Measurements from ENCODE around the gene LOXHD1. TPM values are rescaled to one million over a fixed set of nuclear protein-coding genes. Genes with fewer than 3 reads are reported as not detected.

LOXHD1 gene
- total RNA-seq, 1 donor from 2014 or later = 0.62 TPM

- intact Hi-C loops (cut with DNase I) = no loop called here
- DNase-seq (no peak), ATAC-seq (ENCODE audit: poor library complexity) (no peak)
These were observed 186.3 kb downstream of the LOXHD1 start for GRCh38 chr18:46470714-46471113.

- DNase-seq = no peak
- no peak for ATAC-seq (ENCODE audit: poor library complexity)
- intact Hi-C loops (cut with DNase I) = no loop called here
These were observed 187.7 kb downstream of the LOXHD1 start for GRCh38 chr18:46469186-46469915.

DNA sequence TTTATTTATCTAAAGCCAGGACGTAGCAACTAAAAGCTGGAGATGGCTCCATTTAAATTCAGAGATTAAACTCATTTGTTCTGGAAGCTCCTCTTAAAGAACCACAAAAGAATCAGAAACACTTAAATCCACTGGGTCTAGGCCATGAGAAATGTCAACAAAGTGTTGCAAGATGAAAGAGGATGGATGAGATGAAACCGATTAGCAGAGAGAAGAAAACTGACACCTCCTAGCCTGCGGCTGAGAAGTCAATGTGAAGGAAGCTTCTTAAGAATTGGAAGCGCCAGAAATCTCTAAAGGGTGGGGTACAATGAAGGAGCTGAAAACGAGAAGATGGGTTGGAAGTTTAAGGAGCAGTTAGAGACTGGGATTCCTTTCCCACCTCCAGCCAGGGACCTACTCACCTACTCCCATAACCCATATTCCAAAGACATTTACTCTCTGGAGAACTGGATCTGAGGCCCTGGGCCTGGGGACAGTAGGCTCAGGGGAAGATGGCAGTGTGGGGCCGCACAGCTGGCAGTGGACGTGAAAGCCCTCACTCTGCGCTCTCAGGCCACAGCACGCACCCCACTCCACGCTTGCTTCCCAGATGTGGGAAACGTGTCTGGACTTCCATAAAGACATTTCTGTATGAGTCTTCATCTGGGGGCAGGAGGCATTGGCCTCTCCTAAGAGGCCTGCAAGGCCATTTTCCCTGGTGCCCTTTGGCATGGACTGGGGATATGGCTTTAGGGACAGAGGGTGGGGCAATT lies 188.4 kb downstream of the LOXHD1 start:
- no peak for DNase-seq
- no peak for ATAC-seq (ENCODE audit: poor library complexity)
- intact Hi-C loops (cut with DNase I) = no loop called here

DNA sequence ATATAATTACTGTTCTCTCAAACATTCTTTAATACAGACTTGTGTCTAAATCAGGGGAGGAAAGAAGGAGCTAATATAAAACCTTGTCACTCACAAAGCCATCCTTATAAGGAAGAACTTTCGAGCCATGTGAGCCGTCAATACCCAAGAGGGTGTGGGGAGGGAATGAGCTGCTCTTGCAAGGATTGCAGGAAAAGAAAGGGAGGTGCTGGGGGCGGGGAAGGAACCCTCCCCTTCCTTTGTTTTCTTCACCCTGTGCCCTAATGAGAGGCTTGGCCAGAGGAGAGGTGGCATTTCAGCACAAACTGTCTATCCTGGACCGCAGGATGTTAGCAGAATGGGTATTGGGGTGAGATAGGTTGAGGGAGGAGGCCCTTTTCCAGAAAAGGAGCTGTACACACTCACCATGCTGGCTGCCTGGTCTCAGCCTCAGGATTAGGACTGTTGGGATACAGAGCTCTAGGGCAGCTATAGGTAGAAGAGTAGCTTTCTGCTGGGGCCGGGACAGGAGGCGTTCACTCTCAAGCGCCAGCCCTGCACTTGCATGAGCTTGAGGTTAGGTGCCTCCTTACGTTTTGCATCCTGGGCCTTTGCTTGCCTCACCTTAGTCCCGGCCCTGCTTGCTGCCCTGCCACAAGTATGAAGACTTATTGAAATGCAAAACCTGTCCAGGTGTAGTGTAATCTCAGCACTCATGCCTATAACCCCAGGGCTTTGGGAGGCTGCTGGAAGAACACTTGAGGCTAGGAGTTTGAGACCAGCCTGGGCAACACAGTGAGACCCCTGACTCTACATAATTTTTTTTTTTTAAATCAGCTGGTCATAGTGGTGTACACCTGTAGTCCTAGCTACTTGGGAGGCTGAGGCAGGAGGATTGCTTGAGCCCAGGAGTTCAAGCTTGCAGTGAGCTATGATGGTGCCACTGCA lies 190.5 kb downstream of the LOXHD1 start:
- DNase-seq = no peak
- intact Hi-C loops (cut with DNase I) = no loop called here
- no peak for ATAC-seq (ENCODE audit: poor library complexity)

DNA sequence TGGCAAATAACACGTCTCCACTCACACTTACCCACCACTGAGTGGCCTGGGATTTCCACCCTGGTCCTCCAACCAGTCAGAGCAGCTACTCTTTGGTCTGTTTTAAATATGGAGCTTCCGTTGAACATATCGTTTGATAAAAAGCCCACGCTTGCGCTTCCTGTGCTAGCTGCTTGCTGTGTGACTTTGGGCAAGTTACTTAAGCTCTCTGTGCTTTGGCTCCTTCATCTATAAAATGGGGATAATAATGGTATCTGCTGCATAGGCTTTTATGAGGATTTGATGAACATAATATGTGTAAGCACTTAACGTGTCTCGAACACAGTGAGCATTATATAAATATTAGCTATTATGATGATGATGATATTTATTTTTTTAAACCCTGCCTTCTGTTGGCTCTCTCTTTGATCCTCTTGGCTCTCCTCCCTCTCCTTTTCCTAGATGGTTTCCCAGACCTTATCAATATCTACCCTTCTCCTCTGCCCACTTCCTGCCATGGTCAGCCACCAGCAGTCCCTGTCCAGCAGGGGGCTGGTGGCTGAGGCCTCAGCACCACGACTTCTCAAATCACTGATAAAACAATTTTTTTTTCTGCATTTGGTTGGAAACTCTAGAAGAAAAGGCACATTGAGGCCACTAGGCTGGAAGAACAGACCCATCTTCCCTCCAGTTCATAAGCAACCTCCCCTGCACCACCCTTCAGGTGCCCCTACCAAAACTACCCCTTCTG lies 191.9 kb downstream of the LOXHD1 start:
- ATAC-seq (ENCODE audit: poor library complexity) = no peak
- DNase-seq = no peak
- intact Hi-C loops (cut with DNase I) = no loop called here

- DNase-seq (no peak), ATAC-seq (ENCODE audit: poor library complexity) (no peak)
- intact Hi-C loops (cut with DNase I) = no loop called here
These were observed 194.5 kb downstream of the LOXHD1 start for GRCh38 chr18:46462523-46462922.

DNA sequence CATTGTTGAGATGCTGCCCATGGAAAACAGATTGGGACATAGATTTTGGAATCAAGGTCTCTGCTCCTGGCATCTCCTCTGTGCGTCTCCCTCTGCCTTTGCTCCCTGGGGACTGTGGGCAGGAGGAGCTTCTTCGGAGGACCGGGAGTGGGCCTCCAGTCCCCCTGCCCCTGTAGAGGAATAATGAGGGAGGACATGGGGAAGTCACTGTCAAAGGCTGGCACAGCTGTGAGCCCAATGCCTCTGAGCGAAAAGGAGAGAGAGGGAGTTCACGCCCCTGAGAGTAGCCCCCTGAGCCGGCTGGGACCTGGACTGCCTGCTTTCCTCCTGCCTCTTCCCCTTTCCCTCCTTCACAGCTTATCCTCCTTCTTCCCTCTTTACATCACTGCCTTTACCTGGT lies 195.0 kb downstream of the LOXHD1 start:
- ATAC-seq (ENCODE audit: poor library complexity) (no peak), DNase-seq (no peak)
- intact Hi-C loops (cut with DNase I) = no loop called here

DNA sequence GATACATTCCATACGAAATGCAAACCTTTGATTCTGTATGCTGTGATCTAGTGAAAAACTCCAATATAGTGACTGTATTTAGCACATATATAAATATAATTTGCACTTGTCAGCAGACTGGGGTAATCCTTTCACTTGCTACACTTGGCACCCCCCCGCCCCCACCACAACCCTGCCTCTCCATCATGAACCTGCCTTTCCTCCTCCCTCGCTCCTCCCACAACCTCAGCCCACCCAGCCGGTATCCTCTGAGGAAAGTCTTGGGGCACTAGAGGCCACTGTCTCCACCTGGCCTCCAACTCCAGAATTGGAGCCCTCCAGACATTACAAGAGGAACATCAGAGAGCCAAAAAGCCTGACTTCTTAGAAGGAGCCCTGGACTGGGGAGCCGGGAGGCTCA lies 196.3 kb downstream of the LOXHD1 start:
- DNase-seq (no peak), ATAC-seq (ENCODE audit: poor library complexity) (no peak)
- intact Hi-C loops (cut with DNase I) = no loop called here

DNA sequence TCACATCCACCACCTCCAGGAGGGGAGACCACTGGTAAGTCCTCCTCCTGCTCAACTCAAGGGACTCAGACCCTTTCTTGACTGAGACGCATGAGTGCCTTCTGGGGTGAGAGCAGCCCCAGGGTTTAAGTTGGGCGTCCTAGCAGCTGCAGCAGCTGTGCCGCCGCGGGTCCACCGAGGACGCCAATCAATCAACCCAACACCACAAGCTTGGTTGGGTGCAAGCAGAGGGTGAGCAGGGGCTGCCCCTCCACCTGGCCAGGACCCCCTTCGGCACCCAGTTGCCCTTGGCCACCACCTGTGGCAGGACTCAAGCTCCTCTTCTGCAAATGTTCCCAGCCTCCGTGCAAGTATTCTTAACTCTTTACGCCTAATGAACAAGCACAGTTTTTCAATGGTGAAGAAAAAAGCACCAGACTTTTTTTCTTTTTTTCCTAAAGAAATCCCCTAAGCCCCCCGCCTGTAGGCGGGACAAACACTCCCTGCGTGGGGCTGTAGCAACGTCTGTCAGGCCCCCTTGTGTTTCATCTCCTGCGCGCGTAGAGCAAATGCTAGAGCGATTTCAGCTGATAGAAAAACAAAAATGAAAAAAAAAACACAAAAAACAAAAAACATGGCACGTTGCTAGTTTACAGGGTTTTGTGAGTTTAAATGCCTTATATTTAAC lies 197.1 kb downstream of the LOXHD1 start:
- no peak for DNase-seq
- intact Hi-C loops (cut with DNase I) = no loop called here
- no peak for ATAC-seq (ENCODE audit: poor library complexity)

GRCh38 chr18:46458472-46458871 lies 198.5 kb downstream of the LOXHD1 start:
- DNase-seq = no peak
- no peak for ATAC-seq (ENCODE audit: poor library complexity)
- intact Hi-C loops (cut with DNase I) = no loop called here

- intact Hi-C loops (cut with DNase I) = no loop called here
- no peak for DNase-seq
- no peak for ATAC-seq (ENCODE audit: poor library complexity)
These were observed 200.3 kb downstream of the LOXHD1 start for GRCh38 chr18:46456691-46457090.

- no peak for DNase-seq
- intact Hi-C loops (cut with DNase I) = no loop called here
- ATAC-seq (ENCODE audit: poor library complexity) = no peak
These were observed 204.2 kb downstream of the LOXHD1 start for GRCh38 chr18:46452820-46453219.

GRCh38 chr18:46449499-46449898 lies 207.5 kb downstream of the LOXHD1 start:
- intact Hi-C loops (cut with DNase I) = loop anchor here (10.0 kb wide), 1 partner anchor 65 kb away; no protein-coding TSS in a partner anchor
- ATAC-seq (ENCODE audit: poor library complexity) (no peak), DNase-seq (no peak)

DNA sequence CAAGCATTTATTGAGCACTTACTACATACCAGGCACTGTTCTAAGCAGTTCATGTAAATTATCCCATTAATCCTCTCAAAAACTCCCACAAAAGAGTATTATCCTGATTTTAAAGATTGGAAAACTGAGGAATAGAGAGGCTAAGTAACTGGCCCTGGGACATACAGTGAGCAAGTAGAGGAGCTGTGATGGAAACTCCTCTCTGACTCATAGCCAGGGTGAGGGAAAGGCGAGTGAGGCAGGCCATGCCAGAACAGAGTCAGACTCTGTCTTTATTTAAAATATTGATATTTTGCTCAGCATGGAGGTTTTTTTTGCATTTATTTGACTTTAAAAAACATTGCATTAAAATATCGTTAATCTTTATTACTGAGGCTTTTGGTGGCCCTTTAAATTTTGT lies 208.0 kb downstream of the LOXHD1 start:
- no peak for DNase-seq
- intact Hi-C loops (cut with DNase I) = loop anchor here (10.0 kb wide), 1 partner anchor 66 kb away; no protein-coding TSS in a partner anchor
- no peak for ATAC-seq (ENCODE audit: poor library complexity)

GRCh38 chr18:46448347-46448746 lies 208.7 kb downstream of the LOXHD1 start:
- DNase-seq (no peak), ATAC-seq (ENCODE audit: poor library complexity) (no peak)
- intact Hi-C loops (cut with DNase I) = loop anchor here (10.0 kb wide), 1 partner anchor 66 kb away; no protein-coding TSS in a partner anchor

DNA sequence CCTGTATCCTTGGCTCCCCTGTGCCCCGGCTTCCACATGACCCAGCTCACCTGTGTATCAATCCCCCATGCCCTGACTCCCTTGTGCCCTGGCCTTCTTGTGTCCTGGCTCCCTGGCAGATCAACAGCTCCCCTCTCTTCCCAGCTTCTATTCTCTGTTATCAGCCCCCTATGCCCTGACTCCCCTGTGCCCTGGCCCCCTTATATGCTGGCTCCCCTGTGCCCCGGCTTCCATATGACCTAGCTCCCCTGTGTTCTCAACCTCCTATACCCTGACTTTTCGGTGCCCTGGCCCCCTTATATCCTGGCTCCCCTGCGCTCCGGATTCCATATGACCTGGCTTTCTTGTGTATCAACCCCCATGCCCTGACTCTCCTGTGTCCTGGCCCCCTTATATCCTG lies 209.2 kb downstream of the LOXHD1 start:
- no peak for ATAC-seq (ENCODE audit: poor library complexity)
- intact Hi-C loops (cut with DNase I) = loop anchor here (10.0 kb wide), 1 partner anchor 67 kb away; no protein-coding TSS in a partner anchor

GRCh38 chr18:46447323-46447722 lies 209.7 kb downstream of the LOXHD1 start:
- intact Hi-C loops (cut with DNase I) = loop anchor here (10.0 kb wide), 1 partner anchor 67 kb away; no protein-coding TSS in a partner anchor
- ATAC-seq (ENCODE audit: poor library complexity) (no peak), DNase-seq (no peak)

More for the DNA sequence above, 209.2 kb downstream of the LOXHD1 start:
- DNase-seq = no peak
